A549 (cell line): ENCODE results near the gene SLC25A30. TPM values are rescaled to one million over a fixed set of nuclear protein-coding genes. Genes with fewer than 3 reads are reported as not detected.

Experiments used
- ATAC-seq, 2 experiments: fragments of 200-7000 bp in 1 of 2; fragments of >200 bp in 1 of 2; cut with Nextera tagmentation in 1 of 2; cut with Tn5 transposase in 1 of 2; 3 replicates each; pipeline versions ENCODE4 v1.8.0 to v1.9.1; 2018 to 2020; ENCODE audit warnings: mild to moderate bottlenecking in 1 of 2, moderate library complexity in 1 of 2
- CTCF ChIA-PET: fragments of 300-600 bp; sonication (Branson Sonifier 250); formaldehyde crosslinking; extraction: SDS; loops from one replicate; lab custom pipeline; 2021; ENCODE audit warnings: antibody characterized with exemption, inconsistent platforms; lab: Yijun Ruan, JAX
- POLR2A ChIA-PET: fragments of 350-600 bp; formaldehyde crosslinking; extraction: SDS; loops from one replicate; lab custom pipeline; 2021; ENCODE audit warnings: antibody characterized with exemption, inconsistent platforms; lab: Yijun Ruan, JAX
- DNase-seq, 2 experiments: peaks; one replicate each; pipeline versions ENCODE4 v3.0.0 to v3.0.0-alpha.2; 2011 to 2016; ENCODE audit warnings: low read depth in 1 of 2, low spot score in 1 of 2
- FAIRE-seq: peaks from 2 replicates; lab custom pipeline; 2011; peaks lifted over from hg19 to GRCh38; lab: Jason Lieb, UNC
- H3K27ac ChIP-seq, 2 experiments: fragments of >200 bp; sonication (Bioruptor Twin); formaldehyde crosslinking; 3 replicates each; pipeline ENCODE4 v1.5.1; 2016 to 2017
- H3K4me1 ChIP-seq: fragments of >200 bp; sonication (Bioruptor Twin); formaldehyde crosslinking; 3 replicates; pipeline ENCODE4 v1.6.1; 2016
- H3K4me2 ChIP-seq: fragments of >200 bp; sonication (Bioruptor Twin); formaldehyde crosslinking; 3 replicates; pipeline ENCODE4 v1.6.1; 2016
- H3K4me3 ChIP-seq: fragments of >200 bp; sonication (Bioruptor Twin); formaldehyde crosslinking; 3 replicates; pipeline ENCODE4 v1.5.1; 2016
- H3K9me3 ChIP-seq: fragments of >200 bp; sonication (Bioruptor Twin); formaldehyde crosslinking; 3 replicates; pipeline ENCODE4 v1.6.1; 2016
- CBX8 ChIP-seq: fragments of 200-600 bp; sonication (generic); IDR thresholded peaks from 2 replicates; pipeline ENCODE4 v1.6.1; 2016
- CHD2 ChIP-seq: fragments of 150-350 bp; IDR thresholded peaks from 2 replicates; pipeline ENCODE4 v1.6.1; 2014; ENCODE audit warnings: low read length; ENCODE audit not compliant: partially characterized antibody
- EHF ChIP-seq: fragments of 250-450 bp; sonication (Bioruptor Pico); IDR thresholded peaks from 2 replicates; pipeline ENCODE4 v1.5.0; 2020; ENCODE audit warnings: mild to moderate bottlenecking
- EP300 ChIP-seq, 2 experiments: fragments of >200 bp; sonication (Bioruptor Twin); formaldehyde crosslinking; IDR thresholded peaks; 2 replicates in 1 of 2; 3 replicates in 1 of 2; pipeline ENCODE4 v1.6.1; 2016 to 2017
- FOSL2 ChIP-seq, 2 experiments: fragments of 450-650 bp in 1 of 2; fragments of >200 bp in 1 of 2; sonication (Bioruptor Twin) in 1 of 2; formaldehyde crosslinking; IDR thresholded peaks; 2 replicates each; pipeline versions ENCODE4 v1.5.0 to v1.6.1; 2016 to 2020; ENCODE audit warnings: mild to moderate bottlenecking in 1 of 2, moderate library complexity in 1 of 2
- HDAC2 ChIP-seq: fragments of 200-600 bp; sonication (generic); IDR thresholded peaks from 2 replicates; pipeline ENCODE4 v1.6.1; 2016
- HOXB5 ChIP-seq: fragments of 250-450 bp; sonication (Bioruptor Pico); IDR thresholded peaks from 2 replicates; pipeline ENCODE4 v1.5.0; 2020; ENCODE audit warnings: mild to moderate bottlenecking, moderate library complexity
- JUNB ChIP-seq: fragments of >200 bp; sonication (Bioruptor Twin); formaldehyde crosslinking; IDR thresholded peaks from 2 replicates; pipeline ENCODE4 v1.6.1; 2016
- KDM5A ChIP-seq: fragments of 200-600 bp; sonication (generic); IDR thresholded peaks from 2 replicates; pipeline ENCODE4 v1.6.1; 2016; ENCODE audit warnings: antibody characterized with exemption, mild to moderate bottlenecking
- NFE2L2 ChIP-seq: fragments of 150-350 bp; conservative IDR thresholded peaks from 2 replicates; pipeline ENCODE4 v1.6.1; 2014; ENCODE audit warnings: low read length
- POLR2A ChIP-seq: IDR thresholded peaks from 2 replicates; pipeline ENCODE4 v1.6.1; 2012; ENCODE audit warnings: mild to moderate bottlenecking, low read length
- RARB ChIP-seq: fragments of 250-450 bp; sonication (Bioruptor Pico); IDR thresholded peaks from 2 replicates; pipeline ENCODE4 v1.8.0; 2021; ENCODE audit warnings: mild to moderate bottlenecking, moderate library complexity
- RCOR1 ChIP-seq: fragments of 150-350 bp; IDR thresholded peaks from 2 replicates; pipeline ENCODE4 v1.6.1; 2014; ENCODE audit warnings: antibody characterized with exemption, low read length, low read depth
- RFX5 ChIP-seq: fragments of 450-650 bp; IDR thresholded peaks from 2 replicates; pipeline ENCODE4 v1.7.1; 2014; ENCODE audit warnings: antibody characterized with exemption, mild to moderate bottlenecking, moderate library complexity
- SMC3 ChIP-seq: fragments of >200 bp; sonication (Bioruptor Twin); formaldehyde crosslinking; IDR thresholded peaks from 3 replicates; pipeline ENCODE4 v1.6.1; 2018; ENCODE audit warnings: inconsistent platforms
- TFCP2L1 ChIP-seq: fragments of 250-450 bp; sonication (Bioruptor Pico); IDR thresholded peaks from 2 replicates; pipeline ENCODE4 v1.5.0; 2021; ENCODE audit warnings: mild to moderate bottlenecking
- ZC3H11A ChIP-seq: fragments of 450-650 bp; IDR thresholded peaks from 2 replicates; pipeline ENCODE4 v1.6.1; 2014; ENCODE audit warnings: antibody characterized with exemption, mild to moderate bottlenecking
- ZFP36 ChIP-seq: fragments of 450-650 bp; IDR thresholded peaks from 2 replicates; pipeline ENCODE4 v1.6.1; 2014; ENCODE audit warnings: borderline replicate concordance; ENCODE audit not compliant: partially characterized antibody
- ZNF302 ChIP-seq: fragments of 250-450 bp; sonication (Bioruptor Pico); IDR thresholded peaks from 2 replicates; pipeline ENCODE4 v1.9.0; 2021; ENCODE audit warnings: inconsistent platforms, mild to moderate bottlenecking, moderate library complexity
- WGBS: methylation state at CpG from one replicate; pipeline ENCODE4 v1.1.6; 2017; ENCODE audit errors: missing lambda C conversion rate; 5-methylcytosine and 5-hydroxymethylcytosine counted together
- polyA plus RNA-seq, 4 experiments: library from polyadenylated mRNA; depleted of rRNA in 3 of 4; stranded (reverse); fragments of >200 nt; fragmentation: RNase III in 1 of 4; extraction: RNeasy Plus Mini Kit Qiagen cat#74134 plus additional on column Dnase treatment in 1 of 4; gene quantifications; 2 replicates in 3 of 4; 3 replicates in 1 of 4; pipeline ENCODE4 v1.2.3, GENCODE V29; 2011 to 2017
- TF ChIP-seq, protein P1 (sequence below): fragments of 250-450 bp; sonication (Bioruptor Pico); IDR thresholded peaks from 2 replicates; pipeline ENCODE4 v1.5.0; 2020; ENCODE audit warnings: low read depth, mild to moderate bottlenecking, moderate library complexity
- TF ChIP-seq, protein P2 (sequence below): fragments of >200 bp; sonication (Bioruptor Twin); formaldehyde crosslinking; IDR thresholded peaks from 3 replicates; pipeline ENCODE4 v1.6.1; 2016
- TF ChIP-seq, protein P3 (sequence below): IDR thresholded peaks from 2 replicates; pipeline ENCODE4 v1.6.1; 2012

SLC25A30 gene
- polyA plus RNA-seq, 2 of the 4 experiments (the other 2 are of a cell fraction), result 10.1 to 12.7 TPM

DNA sequence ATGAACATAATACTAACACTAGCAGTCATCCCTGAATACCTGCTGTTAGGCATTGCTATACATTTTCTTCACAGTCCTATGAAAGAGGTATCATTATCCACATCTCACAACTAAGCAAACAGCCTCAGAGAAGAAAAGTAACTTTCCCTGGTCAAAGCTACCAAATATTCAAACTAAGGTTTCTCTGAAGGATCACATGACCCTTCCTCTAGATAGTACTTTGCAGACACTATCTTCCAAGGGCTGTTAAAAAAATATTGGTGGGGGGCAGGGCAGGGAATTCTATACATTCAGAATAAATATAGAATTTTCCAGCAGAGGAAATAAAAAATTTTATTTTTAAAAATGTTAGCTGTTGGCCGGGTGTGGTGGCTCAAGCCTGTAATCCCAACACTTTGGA is 3.1 kb downstream of the SLC25A30 start:
- peaks cover 42% of the 10 kb centered on the region for H3K4me1 ChIP-seq
- peak overlapping the region in 1 of 2 experiments; percentile 74; a peak in 2 of 6 replicates for H3K27ac ChIP-seq
- TF ChIP-seq, protein P1, sequence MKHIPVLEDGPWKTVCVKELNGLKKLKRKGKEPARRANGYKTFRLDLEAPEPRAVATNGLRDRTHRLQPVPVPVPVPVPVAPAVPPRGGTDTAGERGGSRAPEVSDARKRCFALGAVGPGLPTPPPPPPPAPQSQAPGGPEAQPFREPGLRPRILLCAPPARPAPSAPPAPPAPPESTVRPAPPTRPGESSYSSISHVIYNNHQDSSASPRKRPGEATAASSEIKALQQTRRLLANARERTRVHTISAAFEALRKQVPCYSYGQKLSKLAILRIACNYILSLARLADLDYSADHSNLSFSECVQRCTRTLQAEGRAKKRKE (CRISPR knock-in tag), result no peak
- TF ChIP-seq KDM5A (no peak), RCOR1 (no peak), HDAC2 (no peak), NFE2L2 (no peak), ZFP36 (no peak), EP300 (IDR thresholded peaks at IDR 0.05) (no peak), SMC3 (no peak), JUNB (no peak), CBX8 (no peak), TFCP2L1 (no peak), ZC3H11A (no peak), CHD2 (no peak), FOSL2 (IDR thresholded peaks at IDR 0.05) (no peak), FOSL2 (CRISPR knock-in tag; IDR thresholded peaks at IDR 0.05) (no peak), ZNF302 (CRISPR knock-in tag) (no peak), POLR2A (no peak)
- TF ChIP-seq, protein P2, sequence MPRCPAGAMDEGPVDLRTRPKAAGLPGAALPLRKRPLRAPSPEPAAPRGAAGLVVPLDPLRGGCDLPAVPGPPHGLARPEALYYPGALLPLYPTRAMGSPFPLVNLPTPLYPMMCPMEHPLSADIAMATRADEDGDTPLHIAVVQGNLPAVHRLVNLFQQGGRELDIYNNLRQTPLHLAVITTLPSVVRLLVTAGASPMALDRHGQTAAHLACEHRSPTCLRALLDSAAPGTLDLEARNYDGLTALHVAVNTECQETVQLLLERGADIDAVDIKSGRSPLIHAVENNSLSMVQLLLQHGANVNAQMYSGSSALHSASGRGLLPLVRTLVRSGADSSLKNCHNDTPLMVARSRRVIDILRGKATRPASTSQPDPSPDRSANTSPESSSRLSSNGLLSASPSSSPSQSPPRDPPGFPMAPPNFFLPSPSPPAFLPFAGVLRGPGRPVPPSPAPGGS, result no peak
- TF ChIP-seq, protein P3, sequence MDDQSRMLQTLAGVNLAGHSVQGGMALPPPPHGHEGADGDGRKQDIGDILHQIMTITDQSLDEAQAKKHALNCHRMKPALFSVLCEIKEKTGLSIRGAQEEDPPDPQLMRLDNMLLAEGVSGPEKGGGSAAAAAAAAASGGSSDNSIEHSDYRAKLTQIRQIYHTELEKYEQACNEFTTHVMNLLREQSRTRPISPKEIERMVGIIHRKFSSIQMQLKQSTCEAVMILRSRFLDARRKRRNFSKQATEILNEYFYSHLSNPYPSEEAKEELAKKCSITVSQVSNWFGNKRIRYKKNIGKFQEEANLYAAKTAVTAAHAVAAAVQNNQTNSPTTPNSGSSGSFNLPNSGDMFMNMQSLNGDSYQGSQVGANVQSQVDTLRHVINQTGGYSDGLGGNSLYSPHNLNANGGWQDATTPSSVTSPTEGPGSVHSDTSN, result no peak
- H3K4me2 ChIP-seq, result peak overlapping the region; percentile 92
- peak overlapping the region; percentile 37 for H3K4me3 ChIP-seq
- DNase-seq (no peak), ATAC-seq (no peak), FAIRE-seq (no peak)
- 83% methylated on average over 1 of the region's 1 CpG for WGBS
- POLR2A ChIA-PET, result interaction anchor here (0.7 kb wide), 1 partner anchor 1486 kb away, joined by 4 read pairs; no protein-coding TSS in a partner anchor
- CTCF ChIA-PET, result interaction anchor here (1.2 to 1.8 kb wide), 3 partner anchors 11 to 368 kb away, joined by 3 to 6 read pairs (median 3); no protein-coding TSS in a partner anchor
- H3K9me3 ChIP-seq, result no peaks in the 10 kb centered on the region

DNA sequence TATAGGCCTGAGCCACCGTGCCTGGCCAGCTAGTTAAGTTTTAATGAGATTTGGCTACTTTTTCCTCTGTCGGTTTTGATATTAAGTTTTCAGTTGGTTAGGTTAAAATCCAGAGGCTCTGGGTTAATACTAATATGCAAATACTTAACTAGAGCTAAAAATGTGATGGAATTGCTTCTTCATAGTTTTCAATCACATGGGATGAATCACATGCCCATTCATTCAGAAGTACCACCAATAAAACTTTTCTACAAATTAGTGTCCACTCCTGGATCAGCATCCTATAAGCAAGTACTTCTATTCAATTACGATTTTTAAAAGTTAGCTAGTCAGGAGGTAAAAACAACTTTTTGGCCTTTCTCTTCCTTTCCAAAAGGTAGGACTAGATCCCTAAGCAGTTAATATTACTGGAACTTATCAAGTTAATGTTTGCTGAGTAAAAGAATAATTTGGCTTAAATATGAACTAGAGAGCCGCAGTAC is 4.3 kb downstream of the SLC25A30 start:
- ChIA-PET POLR2A (no interaction called here), CTCF (interaction anchor here (1.1 to 2.1 kb wide), 5 partner anchors 18 to 367 kb away, joined by 3 to 11 read pairs (median 3); partner anchors contain the start of gene COG3)
- Histone ChIP-seq H3K4me2 (peak overlapping the region; percentile 92), H3K4me3 (peak overlapping the region; percentile 37), H3K4me1 (peaks cover 42% of the 10 kb centered on the region), H3K9me3 (no peaks in the 10 kb centered on the region), H3K27ac (peak overlapping the region; percentile 53 to 74; a peak in 4 of 6 replicates)
- FAIRE-seq (no peak), DNase-seq (no peak), ATAC-seq (no peak)
- no peak for TF ChIP-seq RFX5
- no peak for TF ChIP-seq HOXB5
- TF ChIP-seq KDM5A, result no peak
- TF ChIP-seq EHF, result no peak
- no peak for TF ChIP-seq ZNF302 (CRISPR knock-in tag)
- no peak for TF ChIP-seq RARB (CRISPR knock-in tag)
- WGBS, result 36% methylated on average over 4 of the region's 4 CpGs
